ENCODE measurements around the gene SAMD4A.

Gene SAMD4A

DNA sequence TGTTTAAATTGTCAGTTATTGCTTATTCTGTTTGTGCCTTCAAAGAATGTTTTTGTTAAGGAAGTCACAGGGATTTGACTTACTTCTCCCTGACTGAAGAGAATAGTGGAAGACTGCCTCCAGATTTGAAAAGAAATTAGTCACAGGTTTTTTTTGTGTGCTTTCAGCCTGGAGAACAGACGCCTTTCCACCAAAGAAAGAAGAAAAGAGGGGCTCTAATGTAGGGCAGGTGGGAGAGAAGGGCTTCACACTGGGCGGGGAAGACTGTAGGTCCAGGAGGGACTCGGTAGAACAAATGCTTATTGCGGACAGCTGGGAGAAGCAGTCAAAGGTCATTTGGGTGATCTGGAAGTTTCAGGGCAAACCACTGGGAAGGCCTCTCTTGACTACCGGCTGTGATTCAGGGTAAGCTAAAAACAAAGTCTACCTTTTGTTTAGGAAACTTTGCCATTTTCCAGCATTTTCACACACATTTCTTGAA is 76.8 kb downstream of the SAMD4A start:
- H3K27ac ChIP-seq = no peak overlapping the region
- TF ChIP-seq, protein P1, sequence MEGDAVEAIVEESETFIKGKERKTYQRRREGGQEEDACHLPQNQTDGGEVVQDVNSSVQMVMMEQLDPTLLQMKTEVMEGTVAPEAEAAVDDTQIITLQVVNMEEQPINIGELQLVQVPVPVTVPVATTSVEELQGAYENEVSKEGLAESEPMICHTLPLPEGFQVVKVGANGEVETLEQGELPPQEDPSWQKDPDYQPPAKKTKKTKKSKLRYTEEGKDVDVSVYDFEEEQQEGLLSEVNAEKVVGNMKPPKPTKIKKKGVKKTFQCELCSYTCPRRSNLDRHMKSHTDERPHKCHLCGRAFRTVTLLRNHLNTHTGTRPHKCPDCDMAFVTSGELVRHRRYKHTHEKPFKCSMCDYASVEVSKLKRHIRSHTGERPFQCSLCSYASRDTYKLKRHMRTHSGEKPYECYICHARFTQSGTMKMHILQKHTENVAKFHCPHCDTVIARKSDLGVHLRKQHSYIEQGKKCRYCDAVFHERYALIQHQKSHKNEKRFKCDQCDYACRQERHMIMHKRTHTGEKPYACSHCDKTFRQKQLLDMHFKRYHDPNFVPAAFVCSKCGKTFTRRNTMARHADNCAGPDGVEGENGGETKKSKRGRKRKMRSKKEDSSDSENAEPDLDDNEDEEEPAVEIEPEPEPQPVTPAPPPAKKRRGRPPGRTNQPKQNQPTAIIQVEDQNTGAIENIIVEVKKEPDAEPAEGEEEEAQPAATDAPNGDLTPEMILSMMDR (conservative IDR thresholded peaks at IDR 0.05) = no peak

DNA sequence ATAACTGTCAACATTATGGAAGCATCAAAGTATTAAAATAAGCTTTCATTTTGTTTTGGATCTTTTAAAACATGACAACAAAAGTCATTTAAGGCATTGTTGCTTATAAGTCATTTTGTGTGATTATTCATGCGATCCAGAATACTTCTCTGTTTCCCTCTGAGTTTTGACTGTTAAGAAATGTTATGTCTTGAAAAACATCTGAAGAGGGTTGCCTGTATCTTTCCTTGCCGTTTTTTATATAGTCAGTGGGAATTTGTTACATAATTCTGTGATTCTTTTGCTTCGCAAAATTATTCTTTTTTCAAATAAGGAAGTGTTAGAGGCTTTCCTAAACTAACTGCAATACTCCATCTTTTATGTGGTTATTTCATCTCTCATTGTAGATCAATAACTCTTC is 78.7 kb downstream of the SAMD4A start:
- TF ChIP-seq, protein P1 (conservative IDR thresholded peaks at IDR 0.05) = no peak
- no peak overlapping the region for H3K27ac ChIP-seq

DNA sequence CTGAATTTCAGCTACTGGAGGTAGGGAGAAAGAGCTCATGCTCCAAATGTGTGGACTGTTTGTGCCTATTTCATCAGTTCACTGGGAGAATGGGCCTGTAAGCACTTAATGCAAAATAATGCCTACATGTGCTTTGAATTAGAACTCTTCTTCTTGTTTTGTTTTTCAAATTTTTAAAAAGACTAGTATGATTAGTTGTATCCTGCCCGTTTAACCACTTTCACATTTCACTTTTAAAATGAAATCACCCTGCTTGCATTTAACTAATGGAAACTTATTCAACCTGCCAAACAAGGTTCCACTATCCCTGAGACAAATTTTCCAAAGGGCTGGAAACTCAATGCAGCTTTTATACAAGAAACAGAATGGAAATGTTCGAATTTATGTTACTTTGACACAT is 79.7 kb downstream of the SAMD4A start:
- TF ChIP-seq, protein P1 (conservative IDR thresholded peaks at IDR 0.05) = no peak
- H3K27ac ChIP-seq = no peak overlapping the region

GRCh38 chr14:54647378-54647777 is 80.5 kb downstream of the SAMD4A start:
- TF ChIP-seq, protein P1 (conservative IDR thresholded peaks at IDR 0.05) = no peak

DNA sequence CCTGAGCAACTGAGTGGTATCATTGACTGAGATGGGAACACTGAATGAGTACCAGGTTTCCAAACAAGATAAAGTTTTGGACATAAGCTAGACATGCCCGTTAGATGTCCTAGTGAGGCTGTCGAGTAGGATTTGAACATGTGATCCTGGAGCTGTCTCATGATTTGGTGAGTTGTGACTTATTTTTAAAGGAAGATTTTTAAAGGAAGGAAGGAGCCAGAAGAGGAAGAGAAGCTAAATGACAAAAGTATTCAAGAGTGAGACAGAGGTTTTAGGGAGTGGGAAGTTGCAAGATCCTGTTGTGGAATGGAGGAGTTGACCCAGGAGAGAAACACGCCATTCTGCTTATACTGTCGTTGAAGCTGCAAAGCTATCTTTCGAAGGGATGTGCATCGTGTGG is 82.1 kb downstream of the SAMD4A start:
- H3K27ac ChIP-seq = no peak overlapping the region
- TF ChIP-seq, protein P1 (conservative IDR thresholded peaks at IDR 0.05) = no peak

More at GRCh38 chr14:54647378-54647777, 80.5 kb downstream of the SAMD4A start:
- no peak overlapping the region for H3K27ac ChIP-seq

GRCh38 chr14:54650331-54650958 is 83.5 kb downstream of the SAMD4A start:
- H3K27ac ChIP-seq = no peak overlapping the region
- TF ChIP-seq, protein P1 (conservative IDR thresholded peaks at IDR 0.05) = no peak

DNA sequence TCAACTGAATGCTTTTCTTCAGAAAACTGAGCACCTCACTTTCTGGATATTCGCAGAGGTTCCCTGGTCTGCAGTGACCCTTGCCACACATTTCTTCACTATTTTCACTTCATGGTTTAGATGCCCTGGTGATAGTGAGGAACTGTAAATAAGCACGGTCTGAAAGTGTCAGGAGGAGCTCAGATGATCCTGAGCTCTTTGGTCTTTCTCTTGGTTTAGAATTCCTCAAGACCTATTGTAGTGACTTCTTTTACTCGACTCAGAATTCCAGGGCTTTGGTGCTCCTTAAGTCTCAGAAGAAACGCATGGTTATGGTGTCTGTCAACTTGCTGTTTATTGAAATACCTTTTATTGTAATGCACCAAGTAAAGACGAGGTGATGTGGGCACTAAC is 84.0 kb downstream of the SAMD4A start:
- TF ChIP-seq, protein P1 (conservative IDR thresholded peaks at IDR 0.05) = no peak
- H3K27ac ChIP-seq = no peak overlapping the region

All from VCaP (cell line).